HG02763 (cell line): ENCODE data around the gene GRK3.

Source experiments
- ATAC-seq: cut with Tn5 transposase; IDR thresholded peaks from one replicate; pipeline ENCODE4 v1.9.1; 2021; ENCODE audit warnings: mild to moderate bottlenecking, moderate library complexity; ENCODE audit not compliant: unreplicated experiment

Gene GRK3

DNA sequence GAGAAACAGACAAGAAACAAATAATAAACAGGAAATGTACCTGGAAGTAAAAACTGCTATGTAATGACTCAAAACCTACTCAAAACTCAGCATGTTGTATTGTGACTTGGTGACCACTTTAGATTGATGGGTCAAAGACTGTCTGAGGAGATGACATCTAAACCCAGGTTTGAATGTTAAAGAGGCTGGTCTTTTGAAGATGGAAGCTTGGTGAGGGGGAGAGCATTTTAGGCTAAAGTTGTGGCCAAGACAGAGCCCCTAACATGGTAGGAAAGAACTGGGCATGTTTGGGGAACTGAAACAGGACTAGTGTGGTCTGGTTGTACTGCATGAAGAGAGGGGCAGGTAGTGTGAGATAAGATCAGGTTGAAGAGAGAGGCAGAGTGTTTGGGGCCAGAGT is 92.2 kb downstream of the GRK3 start:
- peak; percentile 79 for ATAC-seq

DNA sequence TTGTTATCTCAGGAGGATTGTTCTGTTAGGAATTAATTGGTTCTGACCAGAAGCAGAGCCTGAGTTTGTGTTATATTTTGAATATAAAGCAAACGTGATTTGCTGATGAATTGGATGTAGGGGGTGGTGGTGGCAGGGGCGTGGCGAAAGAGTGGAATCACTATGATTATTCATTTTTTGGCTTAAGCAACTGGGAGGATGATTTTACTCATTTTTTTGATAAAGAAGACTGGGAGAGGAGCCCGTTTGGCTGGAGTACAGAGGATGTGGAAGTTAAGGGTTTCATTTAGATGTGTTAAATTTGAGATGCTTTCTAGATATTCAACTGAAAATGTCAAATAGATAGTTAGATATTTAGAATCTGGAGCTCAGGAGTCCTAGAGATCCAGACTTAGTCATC is 94.2 kb downstream of the GRK3 start:
- no peak for ATAC-seq

DNA sequence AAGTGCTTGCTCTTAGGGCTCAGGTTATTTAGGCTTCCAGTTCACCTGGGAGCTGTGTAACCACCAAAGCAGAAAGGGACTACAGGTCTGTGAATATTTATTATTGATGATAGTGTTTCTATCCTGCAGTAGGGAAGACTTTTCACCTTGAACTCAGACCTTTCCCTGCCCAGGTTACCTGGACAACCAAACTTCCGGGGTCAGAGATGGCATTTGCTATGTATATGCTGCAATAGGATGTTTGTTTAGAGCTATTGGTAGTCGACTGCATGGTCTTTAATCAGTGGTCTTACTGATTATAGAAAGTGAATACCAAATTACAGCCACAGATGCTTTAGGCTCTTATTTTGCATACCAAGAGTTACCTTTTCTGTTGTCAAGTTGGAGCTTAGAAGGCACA is 94.9 kb downstream of the GRK3 start:
- no peak for ATAC-seq

DNA sequence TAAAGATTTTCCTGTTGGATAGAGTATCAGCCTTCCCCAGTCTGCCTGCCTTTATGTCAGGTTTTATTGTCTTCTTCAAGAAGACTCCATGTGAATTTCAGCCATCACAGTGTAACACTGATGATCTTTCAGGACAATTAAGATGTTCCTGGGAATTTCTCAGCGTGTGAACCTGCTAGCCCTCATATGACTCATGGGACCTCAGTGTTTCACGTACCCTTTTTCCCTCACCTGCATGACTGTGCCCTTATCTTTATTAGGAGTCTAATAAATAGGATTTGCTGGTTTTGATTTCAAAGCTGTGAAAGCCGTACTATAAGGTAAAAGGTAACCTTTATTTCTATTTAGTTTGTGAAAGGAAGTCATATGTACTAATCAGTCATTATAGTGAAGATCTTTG is 95.9 kb downstream of the GRK3 start:
- no peak for ATAC-seq

DNA sequence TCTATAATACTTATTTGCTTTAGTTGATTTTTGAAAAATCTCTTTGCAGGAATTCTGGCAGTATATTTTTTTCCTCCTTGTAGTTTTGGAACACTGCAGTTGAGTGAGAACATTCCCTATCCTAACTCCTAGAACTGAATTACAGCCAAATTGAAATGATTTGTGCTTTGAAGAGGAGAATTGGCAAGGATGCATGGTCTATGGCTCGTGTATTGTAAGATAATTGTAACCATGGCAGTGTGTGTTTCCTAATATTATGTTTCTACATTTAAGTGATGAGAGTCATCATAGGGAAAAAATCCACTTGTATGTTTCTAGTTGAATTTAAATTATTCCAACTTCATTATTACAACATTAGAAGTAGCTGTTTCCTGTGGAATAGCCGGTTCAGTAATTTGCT is 96.6 kb downstream of the GRK3 start:
- no peak for ATAC-seq

DNA sequence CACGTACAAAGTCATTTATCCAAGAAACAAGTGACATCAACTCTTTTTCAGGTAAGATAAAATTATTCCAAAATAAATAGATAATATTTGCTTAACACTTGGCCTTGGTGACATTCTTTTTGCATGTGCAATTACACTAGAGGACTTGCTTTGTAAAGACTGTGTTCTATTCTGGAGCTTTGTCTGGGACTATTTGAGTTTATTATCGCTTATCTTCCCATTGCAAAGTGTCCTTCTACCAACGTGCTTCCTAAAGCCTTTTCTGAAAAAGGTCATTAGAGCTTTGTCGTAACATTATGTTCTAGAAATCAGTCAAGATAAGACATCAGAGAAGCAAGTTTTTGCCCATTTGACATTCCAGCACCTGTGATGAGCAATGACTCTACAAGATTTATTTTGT is 99.2 kb downstream of the GRK3 start:
- no peak for ATAC-seq

DNA sequence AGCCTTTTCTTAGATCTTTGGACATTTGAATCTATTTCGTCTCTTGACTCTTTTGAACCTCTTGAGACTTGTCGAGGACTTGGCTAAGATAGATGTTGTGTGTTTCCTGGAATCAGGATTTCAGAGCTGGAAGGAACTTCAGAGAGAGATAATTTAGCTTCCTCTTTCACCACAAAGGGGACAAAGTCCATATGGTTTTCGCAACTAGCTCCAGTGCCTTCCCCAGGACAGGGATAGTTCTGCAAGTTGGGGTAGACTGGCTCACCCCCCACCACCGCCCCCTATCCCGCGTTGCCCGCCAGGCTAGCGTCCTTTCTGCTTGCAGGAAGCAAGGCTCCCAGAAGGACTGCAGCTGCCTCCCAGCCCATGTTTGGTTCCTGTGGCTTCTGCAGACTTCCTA is 101.8 kb downstream of the GRK3 start:
- no peak for ATAC-seq

DNA sequence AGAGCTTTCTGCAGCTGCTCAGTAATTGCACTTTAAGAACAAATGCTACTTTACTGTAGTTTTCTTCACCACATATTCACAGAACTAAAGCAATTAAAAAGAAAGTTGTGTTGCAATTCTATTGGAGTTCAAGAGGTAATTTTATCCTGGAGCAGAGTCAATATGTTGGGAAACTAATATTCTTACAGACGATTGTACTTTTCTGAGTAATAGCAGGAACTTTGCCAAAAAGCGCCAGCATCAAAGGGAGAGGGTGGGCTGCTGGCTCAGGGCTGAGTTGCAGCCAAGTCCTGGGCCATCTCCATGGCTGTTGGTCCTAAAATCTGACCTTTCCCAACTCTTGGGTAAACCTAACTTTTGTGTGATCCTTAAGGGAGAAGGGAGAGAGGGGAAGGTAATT is 104.0 kb downstream of the GRK3 start:
- no peak for ATAC-seq

DNA sequence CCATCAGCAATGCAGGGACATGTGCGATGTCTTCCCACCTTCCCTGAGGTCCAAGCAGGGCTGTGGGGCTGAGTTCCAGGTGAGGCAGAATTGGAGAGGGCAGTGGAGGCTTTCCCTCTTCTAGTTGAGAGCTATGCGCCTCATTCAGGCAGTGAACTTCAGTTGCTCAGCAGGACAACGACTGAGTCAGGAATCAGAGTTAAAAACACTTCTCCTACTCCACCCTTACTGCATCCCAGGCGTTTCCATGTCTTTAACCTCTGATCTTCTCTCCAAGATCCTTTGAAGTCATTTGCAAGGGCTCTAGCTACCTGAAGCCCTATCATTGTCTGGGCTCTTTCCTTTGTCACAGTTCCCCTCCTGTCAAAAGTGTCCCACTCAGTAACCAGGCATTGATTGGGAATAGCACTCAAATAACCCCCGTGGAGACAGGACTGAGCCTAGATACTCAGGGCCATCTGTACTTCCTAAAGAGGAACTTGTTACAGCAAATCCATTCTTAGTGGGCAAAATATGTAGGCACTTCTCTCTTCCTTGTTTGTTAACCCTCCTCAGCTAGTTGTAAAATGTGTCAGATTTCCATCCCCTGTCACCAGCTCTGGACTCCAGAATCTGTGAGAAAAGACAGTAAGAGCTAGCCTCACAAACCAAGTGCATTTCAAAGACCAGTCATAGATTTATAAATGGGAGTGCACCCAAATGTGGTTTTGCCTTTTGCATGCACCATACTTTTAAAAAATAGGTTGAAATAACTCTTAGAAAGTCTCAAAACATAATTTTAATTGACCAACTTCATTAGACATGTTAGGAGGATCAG is 105.0 kb downstream of the GRK3 start:
- no peak for ATAC-seq

DNA sequence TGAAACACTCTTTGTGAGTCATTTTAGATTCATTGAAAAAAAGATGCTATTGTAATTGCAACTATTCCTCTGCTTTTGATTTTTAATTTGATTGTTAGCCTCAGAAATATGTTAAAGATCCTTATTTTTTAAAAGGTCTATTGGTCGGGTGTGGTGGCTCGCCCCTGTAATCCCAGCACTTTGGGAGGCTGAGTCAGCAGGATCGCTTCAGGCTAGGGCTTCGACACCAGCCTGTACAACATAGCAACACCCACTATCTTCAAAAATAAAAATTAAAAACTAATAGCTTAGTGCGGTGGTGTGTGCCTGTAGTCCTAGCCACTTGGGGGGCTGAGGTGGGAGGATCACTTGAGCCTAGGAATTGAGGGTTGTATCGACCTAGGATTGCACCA is 105.6 kb downstream of the GRK3 start:
- no peak for ATAC-seq

DNA sequence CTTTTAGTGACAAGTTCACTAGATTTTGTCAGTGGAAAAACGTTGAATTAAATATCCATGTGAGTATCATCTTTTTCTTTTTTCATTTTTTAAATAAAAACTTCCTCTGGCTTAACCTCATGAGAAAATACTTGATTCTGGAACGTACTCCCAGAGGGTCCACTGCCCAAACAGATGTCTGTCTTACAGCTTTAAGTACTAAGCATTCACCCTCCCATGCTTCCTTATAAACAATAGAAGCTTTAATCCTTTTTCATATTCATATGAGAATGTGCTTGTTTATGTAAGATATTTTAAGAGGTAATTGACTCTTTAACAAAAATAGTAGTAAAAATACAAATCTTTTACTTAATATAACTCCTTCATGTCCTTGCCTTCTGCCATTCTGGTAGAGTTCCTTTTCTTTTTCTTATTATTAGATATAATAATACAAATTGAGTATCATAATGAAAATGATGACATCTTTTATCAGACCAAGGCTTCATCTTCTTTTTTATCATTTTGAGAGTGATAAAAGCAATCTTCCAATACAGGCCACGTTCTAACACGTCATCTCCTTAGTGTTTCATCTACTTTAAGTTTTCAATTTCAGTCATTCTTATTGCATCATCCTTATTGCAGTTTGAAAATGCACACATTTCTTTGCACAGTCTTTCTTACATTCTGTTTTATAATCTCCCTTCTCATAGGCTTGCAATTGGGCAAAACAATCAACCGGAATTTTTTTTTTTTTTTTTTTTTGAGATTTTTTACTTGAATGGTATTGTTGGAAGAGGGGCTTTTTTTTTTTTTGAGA is 108.0 kb downstream of the GRK3 start:
- no peak for ATAC-seq

DNA sequence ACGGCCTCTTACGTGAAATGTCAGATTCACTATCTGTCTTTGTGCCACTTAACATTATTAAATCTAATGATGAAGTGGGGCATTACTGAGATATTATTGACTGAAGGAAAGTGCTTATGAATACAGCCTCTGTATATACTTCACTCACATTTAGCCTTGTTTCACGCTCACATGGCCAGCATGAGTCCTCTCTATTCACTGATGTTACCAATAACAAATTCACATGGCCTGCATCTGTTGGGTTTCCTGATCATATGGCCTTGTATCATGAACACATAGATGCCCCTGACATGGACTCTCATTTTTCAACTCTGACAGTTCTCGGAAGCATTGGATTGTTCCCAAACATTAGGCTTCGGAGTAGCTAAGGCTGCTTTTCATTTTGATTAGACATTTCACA is 109.2 kb downstream of the GRK3 start:
- ATAC-seq: no peak

DNA sequence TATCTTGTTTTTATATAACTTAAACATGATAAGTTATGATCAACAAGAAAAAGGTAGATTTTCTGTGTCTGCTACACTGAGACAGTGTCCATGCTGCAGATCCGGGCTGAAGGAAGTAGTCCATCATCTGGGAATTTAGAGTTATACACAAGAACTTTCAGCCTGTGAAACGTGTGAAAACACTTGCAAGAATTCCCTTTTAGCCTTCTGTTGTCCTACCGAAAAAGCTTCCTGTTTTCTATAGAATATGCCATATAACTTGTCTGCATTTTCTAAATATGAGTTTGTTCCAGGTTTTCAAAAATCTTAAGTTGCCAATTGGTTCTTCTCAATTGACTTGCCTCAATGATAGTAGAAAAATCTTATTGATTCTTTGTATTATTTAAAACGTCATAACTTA is 113.2 kb downstream of the GRK3 start:
- ATAC-seq: no peak

DNA sequence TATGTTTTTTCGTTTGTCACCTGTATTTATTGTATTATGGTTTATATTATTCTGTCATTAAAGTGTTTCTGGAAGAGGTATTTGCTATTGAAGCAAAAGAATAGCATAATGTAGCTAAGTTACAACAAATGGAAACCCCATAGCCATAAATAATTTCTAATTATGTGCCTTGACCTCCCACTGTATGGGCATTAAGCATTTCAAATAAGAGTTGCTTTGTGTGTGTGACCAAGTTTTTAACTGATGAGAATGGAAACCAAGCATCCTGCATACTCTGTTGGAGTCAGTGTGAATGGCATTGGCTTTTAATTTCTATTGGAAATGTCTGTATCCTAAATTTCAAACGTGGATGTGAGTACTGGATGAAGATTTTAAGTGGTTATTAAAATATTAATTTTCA is 115.6 kb downstream of the GRK3 start:
- no peak for ATAC-seq

DNA sequence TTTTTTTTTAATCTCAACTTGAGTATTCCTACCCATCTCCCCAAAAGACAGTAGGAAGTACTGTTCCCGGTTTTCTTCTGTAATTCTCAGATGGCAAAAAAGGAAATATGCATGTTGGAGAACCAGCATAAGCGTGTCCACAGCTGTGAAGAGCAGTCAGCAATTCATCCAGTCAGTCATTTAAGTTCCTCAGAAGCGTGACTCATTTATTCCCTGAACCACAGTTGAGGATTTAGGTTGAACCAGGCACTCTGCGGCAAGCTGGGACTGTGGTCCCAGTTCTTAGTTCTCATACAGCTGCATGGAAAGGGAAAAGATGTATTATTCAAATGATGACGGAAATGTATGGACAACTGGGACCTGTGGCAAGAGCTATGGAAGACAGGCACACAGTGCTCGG is 116.5 kb downstream of the GRK3 start:
- ATAC-seq: no peak

DNA sequence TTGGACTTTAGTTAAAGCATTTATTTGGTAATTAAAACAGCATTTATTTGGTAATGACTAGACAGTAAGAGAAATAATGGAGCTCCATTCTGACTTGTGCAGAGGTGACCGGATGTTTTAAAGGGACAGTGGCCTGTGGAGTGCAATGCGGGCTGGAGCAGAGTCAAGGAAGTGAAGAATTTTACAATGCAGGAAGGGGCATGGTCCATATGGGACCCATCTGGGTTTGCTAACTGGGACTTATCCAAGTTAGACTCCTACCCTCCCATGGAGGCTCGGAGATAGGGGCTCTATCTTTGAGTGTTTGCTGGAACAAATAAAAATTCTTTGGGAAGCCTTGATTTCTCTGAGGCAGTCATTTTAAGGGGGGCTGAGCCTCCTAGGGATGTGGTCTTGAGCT is 117.6 kb downstream of the GRK3 start:
- ATAC-seq: no peak

DNA sequence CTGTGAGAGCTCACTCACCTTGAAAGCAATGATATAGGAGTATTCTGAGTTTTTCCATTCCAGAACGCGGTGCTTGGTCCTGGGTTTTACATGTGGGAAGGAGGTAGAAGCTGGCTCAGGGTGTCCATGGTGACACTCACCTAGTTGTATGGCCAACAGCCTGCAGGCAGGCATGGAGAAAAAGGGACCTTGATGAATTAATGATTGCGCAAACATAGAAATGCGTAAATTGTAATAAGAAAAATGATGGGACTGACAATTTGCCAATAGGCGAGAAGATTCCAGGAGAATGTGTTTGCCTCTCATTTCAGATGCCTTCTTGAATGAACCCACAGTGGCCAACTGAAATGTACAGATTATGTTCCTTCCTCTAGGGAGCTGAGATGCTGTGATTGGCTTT is 124.2 kb downstream of the GRK3 start:
- ATAC-seq: no peak

DNA sequence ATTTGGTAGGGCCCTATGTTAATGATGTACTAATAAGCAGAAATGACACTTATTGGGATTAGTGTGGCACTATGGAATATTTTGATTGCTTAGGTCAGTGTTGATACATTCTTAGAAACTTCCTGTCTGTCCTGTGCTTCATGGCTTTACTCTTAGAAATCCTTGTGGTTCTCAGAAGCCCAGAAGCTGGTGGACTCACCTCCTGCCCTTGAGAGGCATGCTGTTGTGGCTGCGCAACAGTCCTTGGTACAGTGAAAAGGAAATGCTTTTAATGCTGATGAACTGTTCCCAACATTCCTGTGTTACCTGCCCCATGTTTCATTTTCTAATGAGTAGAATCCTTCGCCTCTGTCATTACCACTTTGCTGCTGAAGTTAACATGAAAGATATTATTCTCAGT is 125.2 kb downstream of the GRK3 start:
- no peak for ATAC-seq

DNA sequence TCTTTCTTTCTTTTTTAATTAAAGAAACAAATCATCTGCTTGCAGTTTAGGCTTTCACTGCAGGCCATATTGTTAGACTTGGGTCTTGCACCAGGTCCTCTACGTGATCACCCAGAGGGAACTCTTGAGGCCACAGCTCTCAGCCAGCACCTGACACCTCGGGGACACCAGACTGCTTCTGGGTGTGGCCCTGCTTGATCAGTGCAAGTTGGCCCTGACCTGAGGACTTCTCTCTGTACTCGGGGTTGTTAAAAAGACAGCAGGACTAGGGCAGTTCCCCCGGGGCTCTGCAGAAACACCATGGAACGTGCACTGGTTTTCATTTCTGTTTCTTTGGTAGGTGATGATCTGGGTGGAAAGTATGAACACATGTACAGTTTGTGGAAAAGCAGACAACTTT is 126.3 kb downstream of the GRK3 start:
- no peak for ATAC-seq

DNA sequence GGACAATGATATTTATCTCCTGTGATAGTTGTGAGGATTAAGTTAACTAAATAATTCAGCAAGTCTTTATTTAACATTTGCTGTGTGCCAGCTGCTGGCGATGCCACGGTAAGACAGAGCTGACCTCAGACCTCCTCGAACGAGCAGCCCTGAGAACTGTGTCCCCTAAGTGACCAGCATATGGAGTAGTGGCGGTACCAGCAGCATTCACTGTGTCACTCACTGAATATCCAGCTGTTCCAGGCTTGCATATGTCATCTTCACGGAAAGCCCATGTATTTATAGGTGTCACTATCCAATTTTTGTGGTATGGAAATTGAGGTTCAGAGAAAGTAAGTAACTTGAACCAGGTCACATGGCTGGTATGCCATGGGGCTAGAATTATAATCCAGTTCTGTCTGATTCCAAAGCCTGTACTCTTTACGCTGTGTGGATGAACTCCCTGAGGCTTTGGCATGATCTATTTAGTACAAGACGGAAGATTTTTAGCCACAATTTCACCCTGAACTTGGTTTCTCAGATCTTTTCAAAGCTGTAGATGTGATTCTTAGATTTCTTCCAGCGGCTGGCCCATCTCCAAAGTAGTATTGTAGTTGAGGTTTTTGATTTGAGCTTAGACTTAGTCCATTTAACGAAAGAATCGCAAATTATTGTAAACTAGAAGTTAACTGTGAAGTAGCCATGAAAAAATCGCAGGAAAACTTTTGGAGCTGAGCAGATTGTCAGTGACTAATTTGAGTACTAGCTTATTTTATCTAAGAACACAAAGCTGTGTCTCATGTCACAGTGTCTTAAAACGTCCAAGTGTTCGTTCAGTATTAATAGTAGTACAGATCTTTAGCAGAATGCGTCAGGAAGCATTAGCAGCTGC is 128.2 kb downstream of the GRK3 start:
- no peak for ATAC-seq

DNA sequence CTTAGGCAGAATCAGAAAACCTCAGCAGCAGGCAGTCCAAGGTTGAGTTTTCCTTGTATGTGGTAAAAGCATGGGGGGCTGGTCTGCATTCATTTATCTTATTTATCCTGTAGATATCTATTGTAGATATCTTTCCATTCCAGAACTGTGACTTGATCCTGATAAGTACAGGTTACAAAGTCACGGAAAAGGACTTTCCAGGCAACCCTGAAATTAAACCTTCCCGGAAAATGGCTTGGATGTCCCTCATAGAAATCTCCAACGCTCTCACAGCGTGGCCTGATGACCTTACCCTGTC is 128.7 kb downstream of the GRK3 start:
- no peak for ATAC-seq
